IMR-90 (cell line): ENCODE data around the gene TPR. TPM values are rescaled to one million over a fixed set of nuclear protein-coding genes. Genes with fewer than 3 reads are reported as not detected.

Experiments
- ATAC-seq: fragments of 200-7000 bp; cut with Tn5 transposase; 2 replicates; pipeline ENCODE4 v1.9.1; 2020; ENCODE audit warnings: low read depth, mild to moderate bottlenecking, moderate library complexity
- BruUV-seq: library from RNA; stranded (reverse); fragments of 400-500 nt; replicated peaks from 2 replicates; lab custom pipeline; 2021; lab: Mats Ljungman, UMichigan
- CTCF ChIA-PET: fragments of 300-600 bp; formaldehyde crosslinking; extraction: SDS; loops from one replicate; lab custom pipeline; 2021; ENCODE audit warnings: antibody characterized with exemption; lab: Yijun Ruan, JAX
- POLR2A ChIA-PET: fragments of 300-600 bp; sonication (Branson Sonifier 250); formaldehyde crosslinking; loops from one replicate; lab custom pipeline; 2022; ENCODE audit warnings: antibody characterized with exemption; ENCODE audit not compliant: unreplicated experiment; lab: Charles Lee
- DNase-seq: peaks from one replicate; pipeline ENCODE4 v3.0.0; 2013
- H2AFZ ChIP-seq: replicated peaks from 2 replicates; pipeline ENCODE3; 2013; ENCODE audit warnings: low read length, mild to moderate bottlenecking; ENCODE audit not compliant: poor library complexity
- H2AK5ac ChIP-seq: 2 replicates; pipeline ENCODE4 v1.6.1; 2013; ENCODE audit warnings: low read depth, low read length, inconsistent platforms
- H2AK9ac ChIP-seq: replicated peaks from 2 replicates; pipeline ENCODE3; 2013; ENCODE audit warnings: mild to moderate bottlenecking, low read depth, low read length, moderate library complexity; ENCODE audit not compliant: poor library complexity
- H2BK120ac ChIP-seq: 2 replicates; pipeline ENCODE4 v1.6.1; 2013; ENCODE audit warnings: low read depth, low read length, inconsistent platforms
- H2BK15ac ChIP-seq: 3 replicates; pipeline ENCODE4 v1.6.1; 2013; ENCODE audit warnings: low read depth, low read length, inconsistent platforms
- H2BK20ac ChIP-seq: 2 replicates; pipeline ENCODE4 v1.6.1; 2013; ENCODE audit warnings: low read depth, mild to moderate bottlenecking, inconsistent platforms, low read length, moderate library complexity
- H2BK5ac ChIP-seq: 2 replicates; pipeline ENCODE4 v1.6.1; 2013; ENCODE audit warnings: mild to moderate bottlenecking, low read depth, low read length, inconsistent platforms; ENCODE audit not compliant: poor library complexity, severe bottlenecking
- H3K14ac ChIP-seq: replicated peaks from 2 replicates; pipeline ENCODE4 v1.6.1; 2013; ENCODE audit warnings: low read depth, low read length, inconsistent platforms
- H3K18ac ChIP-seq: 2 replicates; pipeline ENCODE4 v1.6.1; 2013; ENCODE audit warnings: low read depth, low read length, control low read depth
- H3K23ac ChIP-seq: 2 replicates; pipeline ENCODE4 v1.6.1; 2013; ENCODE audit warnings: low read depth, low read length, inconsistent platforms
- H3K27ac ChIP-seq: 2 replicates; pipeline ENCODE4 v1.5.1; 2013; ENCODE audit warnings: mild to moderate bottlenecking, control low read depth, low read length; ENCODE audit not compliant: insufficient read depth
- H3K27me3 ChIP-seq: 2 replicates; pipeline ENCODE4 v1.6.1; 2013; ENCODE audit warnings: low read length; ENCODE audit not compliant: control insufficient read depth, insufficient read depth
- H3K36me3 ChIP-seq: 2 replicates; pipeline ENCODE4 v1.6.1; 2013; ENCODE audit warnings: low read length, mixed read lengths; ENCODE audit not compliant: control insufficient read depth, insufficient read depth
- H3K4ac ChIP-seq: 2 replicates; pipeline ENCODE4 v1.6.1; 2013; ENCODE audit warnings: low read depth, low read length, inconsistent platforms
- H3K4me1 ChIP-seq: 2 replicates; pipeline ENCODE4 v1.6.1; 2013; ENCODE audit warnings: low read length, mixed read lengths; ENCODE audit not compliant: control insufficient read depth, insufficient read depth
- H3K4me2 ChIP-seq: 2 replicates; pipeline ENCODE4 v1.6.1; 2013; ENCODE audit warnings: low read depth, mild to moderate bottlenecking, control low read depth, low read length, moderate library complexity
- H3K4me3 ChIP-seq: 2 replicates; pipeline ENCODE4 v1.5.1; 2013; ENCODE audit warnings: low read depth, mild to moderate bottlenecking, control low read depth, low read length, moderate library complexity; ENCODE audit not compliant: insufficient read depth
- H3K56ac ChIP-seq: 2 replicates; pipeline ENCODE4 v1.6.1; 2013; ENCODE audit warnings: low read length, inconsistent platforms; ENCODE audit not compliant: insufficient read depth; ENCODE audit errors: extremely low read depth
- H3K79me1 ChIP-seq, 2 experiments: 2 replicates each; pipeline ENCODE4 v1.6.1; 2013; ENCODE audit warnings: low read length in 2 of 2, inconsistent platforms in 1 of 2, low read depth in 1 of 2
- H3K9ac ChIP-seq: 2 replicates; pipeline ENCODE4 v1.6.1; 2013; ENCODE audit warnings: low read depth, low read length, control low read depth
- H3K9me1 ChIP-seq: 2 replicates; pipeline ENCODE4 v1.6.1; 2013; ENCODE audit warnings: low read length, inconsistent platforms; ENCODE audit not compliant: insufficient read depth
- H3K9me3 ChIP-seq: 2 replicates; pipeline ENCODE4 v1.6.1; 2013; ENCODE audit warnings: low read length; ENCODE audit not compliant: control insufficient read depth, insufficient read depth
- H4K20me1 ChIP-seq: 2 replicates; pipeline ENCODE4 v1.6.1; 2013; ENCODE audit warnings: low read length, inconsistent platforms; ENCODE audit not compliant: insufficient read depth
- H4K5ac ChIP-seq: 2 replicates; pipeline ENCODE4 v1.6.1; 2013; ENCODE audit warnings: mild to moderate bottlenecking, low read depth, low read length, control low read depth
- H4K8ac ChIP-seq, 2 experiments: 2 replicates each; pipeline ENCODE4 v1.6.1; 2013; ENCODE audit warnings: low read depth in 2 of 2, low read length in 2 of 2, control low read depth in 1 of 2, inconsistent platforms in 1 of 2
- H4K91ac ChIP-seq: 2 replicates; pipeline ENCODE4 v1.6.1; 2013; ENCODE audit warnings: low read depth, low read length, inconsistent platforms; ENCODE audit not compliant: insufficient read depth
- MAFK ChIP-seq: IDR thresholded peaks from 2 replicates; pipeline ENCODE4 v1.6.1; 2012; ENCODE audit warnings: low read depth, low read length, improper control_type of control experiment
- SMC3 ChIP-seq: fragments of 150-350 bp; IDR thresholded peaks from 2 replicates; pipeline ENCODE4 v1.6.1; 2016; ENCODE audit warnings: low read depth, mild to moderate bottlenecking, antibody characterized with exemption, low read length, moderate library complexity
- WGBS, 2 experiments: methylation state at CpG; one replicate each; pipeline versions ENCODE4 v1.1.5 to v1.1.7; 2013; ENCODE audit warnings: missing lambda C conversion rate in 2 of 2; ENCODE audit not compliant: insufficient read length in 1 of 2; ENCODE audit errors: extremely low coverage in 2 of 2; 5-methylcytosine and 5-hydroxymethylcytosine counted together
- dilution Hi-C: fragments of 300-500 bp; cut with HindIII; formaldehyde crosslinking; loops from one replicate; pipeline ENCODE4 v1.14.3; 2018; ENCODE audit warnings: low sequenced_read_pairs; ENCODE audit not compliant: unreplicated experiment
- in situ Hi-C: fragments of 300-500 bp; cut with MboI; formaldehyde crosslinking; loops from 3 replicates; pipeline ENCODE4 v1.14.3; 2019; ENCODE audit warnings: low sequenced_read_pairs, inconsistent platforms, mixed read lengths
- intact Hi-C: fragments of 100-400 bp; cut with micrococcal nuclease; formaldehyde crosslinking; loops from 2 replicates; pipeline ENCODE4 v1.10.0; 2022
- polyA plus RNA-seq, 3 experiments: library from polyadenylated mRNA; depleted of rRNA; stranded (reverse); fragments of >200 nt; gene quantifications; 2 replicates each; pipeline ENCODE4 v1.2.3, GENCODE V29; 2012; ENCODE audit warnings: low replicate concordance in 1 of 3
- total RNA-seq: library from RNA; depleted of rRNA; stranded (reverse); fragments of >200 nt; gene quantifications from 2 replicates; pipeline ENCODE4 v1.2.3, GENCODE V29; 2012

TPR gene
- total and polyA plus RNA-seq, 2 of the 4 experiments (the other 2 are of a cell fraction), result 38.2 to 60.4 TPM

DNA sequence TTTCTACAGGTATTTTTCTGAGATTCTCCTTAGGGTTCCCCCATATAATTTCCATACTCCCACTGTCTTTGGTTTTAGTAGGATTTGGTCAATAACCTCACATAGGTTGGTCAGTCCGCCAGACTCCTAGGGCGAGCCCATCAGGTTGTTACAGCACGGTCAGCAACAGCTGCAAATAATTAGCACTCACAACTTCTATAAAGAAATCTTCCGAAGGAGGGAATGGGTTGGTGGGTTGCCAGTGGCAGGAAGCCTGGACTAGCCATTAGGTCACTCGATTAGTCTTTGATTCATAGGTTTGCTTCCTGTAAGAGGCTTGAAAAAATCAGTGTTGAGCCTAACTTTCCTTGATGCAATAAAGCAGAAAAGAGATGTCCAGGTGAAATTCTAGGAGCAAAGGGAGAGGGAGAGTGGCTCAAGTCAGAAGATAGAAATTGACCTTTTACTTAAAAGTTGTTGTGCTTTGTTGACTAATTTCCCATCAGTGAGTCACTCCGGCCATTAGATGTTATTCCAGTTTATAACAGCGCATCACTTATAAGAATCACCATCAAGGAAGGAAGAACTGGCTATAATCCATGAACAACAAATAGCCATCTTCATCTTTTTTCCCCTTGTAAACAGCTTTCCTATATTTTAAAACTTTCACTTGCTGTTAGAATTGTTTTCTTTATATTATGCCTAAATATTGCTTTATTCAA lies 88.3 kb downstream of the TPR start:
- no peak overlapping the region for H2BK20ac ChIP-seq
- in situ Hi-C loops, result no loop called here
- H4K8ac ChIP-seq, result no peak overlapping the region
- H3K4me1 ChIP-seq, result no peaks in the 10 kb centered on the region; the same call in 1 of the 2 replicates
- H2BK120ac ChIP-seq, result no peak overlapping the region
- H3K14ac ChIP-seq, result no peak overlapping the region
- TF ChIP-seq MAFK (no peak), SMC3 (no peak)
- H4K5ac ChIP-seq, result no peak overlapping the region
- no CpG with 5 or more reads among the region's 7 CpGs for WGBS, 2 experiments
- no peak overlapping the region for H2BK15ac ChIP-seq
- no peak overlapping the region for H3K4me2 ChIP-seq
- H3K18ac ChIP-seq, result no peak overlapping the region
- ATAC-seq (peak; percentile 27; the same call in 1 of the 2 replicates), DNase-seq (peak; percentile 35)
- H2AFZ ChIP-seq, result no peak overlapping the region
- no peaks in the 10 kb centered on the region for H4K20me1 ChIP-seq
- H2AK5ac ChIP-seq, result no peak overlapping the region
- no peak overlapping the region for H3K27ac ChIP-seq
- H3K23ac ChIP-seq, result no peak overlapping the region
- no peak overlapping the region for H4K91ac ChIP-seq
- no peaks in the 10 kb centered on the region for H3K79me1 ChIP-seq
- H3K9me1 ChIP-seq, result no peaks in the 10 kb centered on the region
- no peaks in the 10 kb centered on the region for H3K9me3 ChIP-seq
- no peak overlapping the region for H3K4me3 ChIP-seq
- no peak overlapping the region for H2BK5ac ChIP-seq
- dilution Hi-C loops, result no loop called here
- H3K56ac ChIP-seq, result no peak overlapping the region
- no TSS peak for BruUV-seq
- H3K9ac ChIP-seq, result no peak overlapping the region
- no peak overlapping the region for H3K4ac ChIP-seq
- H2AK9ac ChIP-seq, result no peak overlapping the region
- intact Hi-C loops, result no loop called here
- POLR2A ChIA-PET, result no interaction called here
- CTCF ChIA-PET, result no interaction called here
- peaks cover 2% of the 10 kb centered on the region for H3K27me3 ChIP-seq
- no peaks in the 10 kb centered on the region for H3K36me3 ChIP-seq
